H1 (cell line): Measurements from ENCODE around the gene OR5AU1.

Experiments used
- BCL11A ChIP-seq, 2 experiments: IDR thresholded peaks; one replicate each; pipeline ENCODE4 v1.6.1; 2011; ENCODE audit warnings: low read depth in 2 of 2, low read length in 2 of 2, mild to moderate bottlenecking in 2 of 2
- CBX8 ChIP-seq: fragments of 300-800, 300-1000 bp; sonication (generic); IDR thresholded peaks from 2 replicates; pipeline ENCODE4 v1.7.1; 2016; ENCODE audit warnings: low read depth, low read length, borderline replicate concordance
- CEBPB ChIP-seq: IDR thresholded peaks from 2 replicates; pipeline ENCODE4 v1.6.1; 2012; ENCODE audit warnings: low read depth, low read length
- CHD2 ChIP-seq: IDR thresholded peaks from 2 replicates; pipeline ENCODE4 v1.6.1; 2012; ENCODE audit warnings: low read length, improper control_type of control experiment
- EP300 ChIP-seq, 2 experiments: IDR thresholded peaks; 1 replicate in 1 of 2; 2 replicates in 1 of 2; pipeline ENCODE4 v1.6.1; 2011 to 2012; ENCODE audit warnings: low read depth in 2 of 2, low read length in 2 of 2, mild to moderate bottlenecking in 2 of 2, borderline replicate concordance in 1 of 2, inconsistent platforms in 1 of 2, moderate library complexity in 1 of 2
- POLR2A ChIP-seq, 2 experiments: IDR thresholded peaks; 1 replicate in 1 of 2; 2 replicates in 1 of 2; pipeline ENCODE4 v1.6.1; 2011; ENCODE audit warnings: low read depth in 2 of 2, low read length in 2 of 2, mild to moderate bottlenecking in 2 of 2; ENCODE audit errors: control extremely low read depth in 1 of 2
- POLR2AphosphoS5 ChIP-seq: IDR thresholded peaks from 2 replicates; pipeline ENCODE4 v1.6.1; 2011; ENCODE audit warnings: low read depth, low read length
- RAD21 ChIP-seq, 2 experiments: IDR thresholded peaks in 1 of 2; conservative IDR thresholded peaks in 1 of 2; 2 replicates each; pipeline ENCODE4 v1.6.1; 2011; ENCODE audit warnings: low read depth in 2 of 2, low read length in 2 of 2, improper control_type of control experiment in 1 of 2, inconsistent platforms in 1 of 2, mild to moderate bottlenecking in 1 of 2, moderate library complexity in 1 of 2
- SP1 ChIP-seq: IDR thresholded peaks from 2 replicates; pipeline ENCODE4 v1.6.1; 2011; ENCODE audit warnings: low read depth, low read length
- ZNF274 ChIP-seq: IDR thresholded peaks from 2 replicates; pipeline ENCODE4 v1.7.0; 2012; ENCODE audit warnings: low read length, borderline replicate concordance; ENCODE audit errors: extremely low read depth
- TF ChIP-seq, protein P1 (sequence below), 3 experiments: IDR thresholded peaks; 1 replicate in 2 of 3; 2 replicates in 1 of 3; pipeline versions ENCODE4 v1.5.1 to v1.6.1; 2011; ENCODE audit warnings: low read length in 3 of 3, mild to moderate bottlenecking in 3 of 3, inconsistent platforms in 2 of 3, low read depth in 1 of 3, moderate library complexity in 1 of 3; ENCODE audit not compliant: insufficient read depth in 1 of 3; ENCODE audit errors: control extremely low read depth in 1 of 3
- TF ChIP-seq, protein P2 (sequence below): IDR thresholded peaks from 2 replicates; pipeline ENCODE4 v1.6.1; 2011; ENCODE audit warnings: low read length, improper control_type of control experiment

DNA sequence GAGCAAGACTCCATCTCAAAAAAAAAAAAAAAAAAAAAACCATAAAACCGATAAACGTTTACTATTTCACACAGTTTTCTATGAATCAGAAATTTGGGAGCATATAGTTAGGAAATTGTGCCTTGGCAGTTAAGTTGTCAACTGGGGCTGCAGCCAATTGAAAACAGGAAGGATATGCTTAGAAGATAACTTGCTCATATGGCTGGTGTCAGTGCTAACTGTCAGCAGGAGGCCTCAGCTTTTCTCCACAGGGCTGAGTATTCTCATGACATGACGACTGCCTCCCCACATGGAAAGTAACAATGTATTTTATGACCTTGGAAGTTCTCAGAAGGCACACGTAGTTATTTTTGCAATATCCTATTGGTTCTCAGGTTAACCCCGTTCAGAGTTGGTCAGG lies 29.6 kb upstream of the OR5AU1 start:
- TF ChIP-seq, protein P1, sequence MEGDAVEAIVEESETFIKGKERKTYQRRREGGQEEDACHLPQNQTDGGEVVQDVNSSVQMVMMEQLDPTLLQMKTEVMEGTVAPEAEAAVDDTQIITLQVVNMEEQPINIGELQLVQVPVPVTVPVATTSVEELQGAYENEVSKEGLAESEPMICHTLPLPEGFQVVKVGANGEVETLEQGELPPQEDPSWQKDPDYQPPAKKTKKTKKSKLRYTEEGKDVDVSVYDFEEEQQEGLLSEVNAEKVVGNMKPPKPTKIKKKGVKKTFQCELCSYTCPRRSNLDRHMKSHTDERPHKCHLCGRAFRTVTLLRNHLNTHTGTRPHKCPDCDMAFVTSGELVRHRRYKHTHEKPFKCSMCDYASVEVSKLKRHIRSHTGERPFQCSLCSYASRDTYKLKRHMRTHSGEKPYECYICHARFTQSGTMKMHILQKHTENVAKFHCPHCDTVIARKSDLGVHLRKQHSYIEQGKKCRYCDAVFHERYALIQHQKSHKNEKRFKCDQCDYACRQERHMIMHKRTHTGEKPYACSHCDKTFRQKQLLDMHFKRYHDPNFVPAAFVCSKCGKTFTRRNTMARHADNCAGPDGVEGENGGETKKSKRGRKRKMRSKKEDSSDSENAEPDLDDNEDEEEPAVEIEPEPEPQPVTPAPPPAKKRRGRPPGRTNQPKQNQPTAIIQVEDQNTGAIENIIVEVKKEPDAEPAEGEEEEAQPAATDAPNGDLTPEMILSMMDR (IDR thresholded peaks at IDR 0.05; ENCODE audit: control extremely low read depth in 1 of 3, insufficient read depth in 1 of 3, low read depth in 1 of 3, low read length in 3 of 3), result no peak
- TF ChIP-seq EP300 (IDR thresholded peaks at IDR 0.05; ENCODE audit: borderline replicate concordance in 1 of 2, low read depth in 2 of 2, low read length in 2 of 2) (no peak), CHD2 (no peak), CEBPB (no peak), POLR2A (IDR thresholded peaks at IDR 0.05; ENCODE audit: control extremely low read depth in 1 of 2, low read depth in 2 of 2, low read length in 2 of 2) (no peak), ZNF274 (no peak), BCL11A (IDR thresholded peaks at IDR 0.05; ENCODE audit: low read depth in 2 of 2, low read length in 2 of 2) (no peak), CBX8 (no peak), RAD21 (IDR thresholded peaks at IDR 0.05 in 1 of 2, conservative IDR thresholded peaks at IDR 0.05 in 1 of 2; ENCODE audit: low read depth in 2 of 2, low read length in 2 of 2) (no peak), SP1 (no peak), POLR2AphosphoS5 (no peak)
- TF ChIP-seq, protein P2, sequence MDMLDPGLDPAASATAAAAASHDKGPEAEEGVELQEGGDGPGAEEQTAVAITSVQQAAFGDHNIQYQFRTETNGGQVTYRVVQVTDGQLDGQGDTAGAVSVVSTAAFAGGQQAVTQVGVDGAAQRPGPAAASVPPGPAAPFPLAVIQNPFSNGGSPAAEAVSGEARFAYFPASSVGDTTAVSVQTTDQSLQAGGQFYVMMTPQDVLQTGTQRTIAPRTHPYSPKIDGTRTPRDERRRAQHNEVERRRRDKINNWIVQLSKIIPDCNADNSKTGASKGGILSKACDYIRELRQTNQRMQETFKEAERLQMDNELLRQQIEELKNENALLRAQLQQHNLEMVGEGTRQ, result no peak
